C4-2B (cell line): ENCODE results near the gene CADPS2.

Source experiments
- ZFX ChIP-seq: fragments of 450-650 bp; IDR thresholded peaks from 2 replicates; pipeline ENCODE4 v1.6.1; 2017
- TF ChIP-seq, protein P1 (sequence below): fragments of 450-650 bp; conservative IDR thresholded peaks from 2 replicates; pipeline ENCODE4 v1.5.1; 2017; ENCODE audit warnings: mild to moderate bottlenecking

DNA sequence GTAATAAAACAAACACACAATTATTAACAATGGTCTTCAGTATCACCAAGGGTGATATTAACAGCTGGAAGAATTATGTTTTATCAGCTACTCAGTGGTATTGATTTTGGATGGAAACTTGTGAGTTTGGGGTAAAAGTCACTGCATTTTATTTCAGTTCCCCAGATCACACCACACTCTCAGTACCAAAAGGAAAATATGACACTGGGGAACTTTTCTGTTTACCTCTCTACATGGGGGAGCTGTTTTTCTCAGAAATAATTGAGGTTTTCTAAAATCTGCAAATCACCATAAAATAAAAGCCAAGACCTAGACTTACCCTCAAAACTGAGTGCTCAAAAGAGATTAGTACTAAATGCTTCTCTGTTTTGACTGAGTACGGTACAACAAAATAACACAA is 483.1 kb downstream of the CADPS2 start:
- TF ChIP-seq, protein P1, sequence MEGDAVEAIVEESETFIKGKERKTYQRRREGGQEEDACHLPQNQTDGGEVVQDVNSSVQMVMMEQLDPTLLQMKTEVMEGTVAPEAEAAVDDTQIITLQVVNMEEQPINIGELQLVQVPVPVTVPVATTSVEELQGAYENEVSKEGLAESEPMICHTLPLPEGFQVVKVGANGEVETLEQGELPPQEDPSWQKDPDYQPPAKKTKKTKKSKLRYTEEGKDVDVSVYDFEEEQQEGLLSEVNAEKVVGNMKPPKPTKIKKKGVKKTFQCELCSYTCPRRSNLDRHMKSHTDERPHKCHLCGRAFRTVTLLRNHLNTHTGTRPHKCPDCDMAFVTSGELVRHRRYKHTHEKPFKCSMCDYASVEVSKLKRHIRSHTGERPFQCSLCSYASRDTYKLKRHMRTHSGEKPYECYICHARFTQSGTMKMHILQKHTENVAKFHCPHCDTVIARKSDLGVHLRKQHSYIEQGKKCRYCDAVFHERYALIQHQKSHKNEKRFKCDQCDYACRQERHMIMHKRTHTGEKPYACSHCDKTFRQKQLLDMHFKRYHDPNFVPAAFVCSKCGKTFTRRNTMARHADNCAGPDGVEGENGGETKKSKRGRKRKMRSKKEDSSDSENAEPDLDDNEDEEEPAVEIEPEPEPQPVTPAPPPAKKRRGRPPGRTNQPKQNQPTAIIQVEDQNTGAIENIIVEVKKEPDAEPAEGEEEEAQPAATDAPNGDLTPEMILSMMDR, result no peak
- no peak for TF ChIP-seq ZFX
